A204.1 (cell line): ENCODE measurements around the gene ZNF710.

Experiments
- FAIRE-seq: peaks from 2 replicates; lab custom pipeline; 2012; peaks lifted over from hg19 to GRCh38; lab: Jason Lieb, UNC

ZNF710 gene

DNA sequence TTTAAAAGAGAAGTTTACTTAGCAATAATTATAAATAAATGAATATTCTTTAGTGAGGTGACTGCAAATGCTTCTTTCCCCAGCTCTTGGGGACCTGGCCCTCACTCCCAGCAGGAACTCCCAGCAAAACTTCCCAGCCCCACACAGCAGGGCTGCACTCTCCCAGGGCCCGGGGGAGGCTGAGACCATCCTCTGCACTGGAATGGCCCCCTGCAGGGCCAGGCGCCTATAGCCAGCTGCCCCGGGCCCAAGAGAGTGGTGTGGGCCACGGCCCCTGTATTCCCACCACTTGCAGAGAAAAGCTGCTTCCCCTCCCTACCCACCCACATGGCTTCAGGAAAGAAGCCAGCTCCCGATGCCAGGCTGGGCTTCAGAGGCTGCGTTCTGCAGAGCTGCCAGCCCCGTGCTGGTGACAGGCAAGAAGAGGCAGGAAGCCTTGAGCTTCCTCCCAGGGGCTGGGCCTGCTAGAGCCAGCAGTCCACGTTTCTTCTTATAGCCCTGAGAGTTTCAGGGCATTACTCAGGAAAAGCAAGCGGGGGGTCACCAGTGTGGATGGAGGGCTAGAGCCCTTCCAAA, 81.1 kb downstream of the ZNF710 start:
- no peak for FAIRE-seq

DNA sequence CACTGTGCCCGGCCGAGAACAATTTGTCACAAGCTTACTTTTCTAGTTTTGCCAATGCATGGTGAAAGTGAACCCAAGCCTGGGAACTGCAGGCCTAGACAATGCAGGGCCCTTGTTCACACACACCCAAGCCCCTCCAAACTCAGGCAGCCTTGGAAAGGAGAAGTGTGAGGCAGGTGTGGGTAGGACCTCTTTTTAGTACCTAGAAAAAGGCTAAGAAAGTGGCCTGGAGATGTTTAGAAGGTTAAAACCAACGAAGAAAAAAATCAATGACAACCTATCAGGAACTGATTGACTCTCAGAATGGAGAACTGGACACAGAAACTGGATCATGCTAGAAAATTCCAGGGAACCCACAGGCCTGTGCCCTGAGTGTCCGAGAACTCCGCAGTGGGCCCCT, 82.3 kb downstream of the ZNF710 start:
- no peak for FAIRE-seq

- no peak for FAIRE-seq
Measured at GRCh38 chr15:90083954-90084607, 83.0 kb downstream of the ZNF710 start.

- FAIRE-seq, result no peak
Measured at GRCh38 chr15:90084876-90085423, 83.8 kb downstream of the ZNF710 start.

DNA sequence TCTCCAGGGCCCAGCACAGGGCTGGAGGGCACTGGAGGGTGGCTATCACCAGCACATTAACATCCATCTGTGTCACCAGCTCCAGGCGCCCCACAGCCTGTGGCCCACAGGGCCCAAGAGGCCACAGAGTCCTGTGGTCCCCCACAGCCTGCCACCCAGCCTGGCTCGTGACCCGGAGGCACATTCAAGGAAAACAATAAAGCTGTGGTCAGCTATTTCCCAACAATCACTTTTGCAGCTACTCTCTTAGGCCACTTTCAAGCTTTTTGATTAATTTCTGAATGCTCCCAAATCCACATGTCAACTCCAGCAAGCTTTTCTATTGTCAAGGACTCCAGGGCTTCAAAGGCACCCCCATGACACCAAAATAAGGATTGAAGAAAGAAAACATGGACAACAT, 84.4 kb downstream of the ZNF710 start:
- no peak for FAIRE-seq

DNA sequence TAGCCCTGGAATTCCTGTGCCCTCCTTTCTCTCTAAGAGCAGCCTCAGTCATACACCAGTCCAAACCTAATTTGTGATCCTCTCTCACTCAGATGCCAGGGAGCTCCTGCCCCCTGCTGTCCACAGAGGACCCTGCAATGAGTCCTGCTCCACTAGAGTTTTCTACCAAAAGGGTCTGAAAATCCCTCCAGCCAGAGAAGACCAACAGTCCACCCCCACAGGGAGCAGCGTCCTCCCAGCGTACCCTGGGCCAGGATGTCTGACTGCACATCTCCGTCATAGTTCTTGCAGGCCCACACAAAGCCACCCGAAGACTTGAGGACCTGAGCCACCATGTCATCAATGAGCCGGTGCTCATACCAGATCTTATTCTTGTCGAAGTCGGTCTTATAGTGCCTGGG, 85.7 kb downstream of the ZNF710 start:
- no peak for FAIRE-seq

DNA sequence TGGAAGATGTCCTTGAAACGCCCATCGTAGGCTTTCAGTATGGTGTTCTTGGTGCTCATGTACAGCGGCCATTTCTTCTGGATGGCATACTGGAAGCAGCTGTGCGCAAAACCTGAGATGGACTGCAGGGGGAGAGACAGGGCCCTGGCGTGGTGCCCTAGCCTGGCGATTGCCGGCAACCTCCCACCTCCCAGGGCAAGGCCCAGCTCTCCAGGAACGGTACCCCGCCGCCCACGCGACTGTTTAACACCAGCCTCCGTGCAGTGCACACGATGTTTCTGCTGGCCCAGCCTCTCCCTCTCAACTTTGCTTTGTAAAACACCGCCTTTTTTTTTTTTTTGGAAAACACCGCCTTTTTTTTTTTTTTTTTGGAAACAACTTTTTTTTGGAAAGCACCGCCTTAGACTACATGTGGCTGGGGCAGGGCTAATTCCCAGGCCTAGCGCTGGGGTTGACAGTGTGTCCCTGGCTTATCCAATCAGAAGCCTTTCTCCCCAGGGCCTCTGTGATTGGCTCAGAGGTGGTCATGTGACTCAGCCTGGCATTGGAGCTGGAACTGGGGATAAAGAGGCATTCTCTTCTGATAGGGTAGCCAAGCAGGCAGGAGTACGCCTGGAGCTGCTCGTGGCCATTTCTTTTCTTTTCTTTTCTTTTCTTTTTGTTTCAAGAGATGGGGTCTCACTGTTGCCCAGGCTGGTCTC, 86.5 kb downstream of the ZNF710 start:
- FAIRE-seq, result no peak

DNA sequence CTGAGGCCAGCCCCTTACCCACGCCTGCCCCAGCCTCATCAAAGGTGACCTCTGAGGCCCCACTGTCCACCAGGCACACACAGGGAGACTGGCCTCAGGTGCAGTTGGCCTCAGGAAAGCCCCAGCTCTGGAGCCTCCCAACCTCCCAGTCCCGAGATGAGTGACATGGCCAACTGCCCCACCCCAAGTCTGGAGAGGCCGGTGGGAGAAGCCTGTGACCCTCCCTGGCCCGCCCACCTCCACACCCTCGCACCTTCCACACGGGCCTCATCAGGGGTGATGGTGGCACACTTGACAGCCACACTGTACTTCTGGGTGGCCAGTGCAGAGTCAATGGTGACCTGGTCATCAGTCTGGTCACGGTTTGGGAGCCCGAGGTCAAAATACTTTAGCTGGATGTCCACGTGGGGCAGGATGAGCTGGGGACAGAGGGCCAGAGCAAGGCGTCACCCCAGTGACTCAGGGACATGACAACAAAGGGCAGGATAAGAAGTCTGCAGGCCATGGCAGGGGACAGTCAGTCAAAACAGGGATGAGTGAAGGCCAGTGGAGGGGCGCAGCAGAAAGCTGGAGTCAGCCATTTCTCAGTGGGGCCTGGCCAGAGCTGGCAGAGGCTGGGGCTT, 89.2 kb downstream of the ZNF710 start:
- FAIRE-seq, result no peak

- FAIRE-seq, result no peak
Measured at GRCh38 chr15:90091156-90091931, 90.2 kb downstream of the ZNF710 start.

- no peak for FAIRE-seq
Measured at GRCh38 chr15:90095521-90095959, 94.4 kb downstream of the ZNF710 start.

GRCh38 chr15:90097475-90097874, 96.4 kb downstream of the ZNF710 start:
- no peak for FAIRE-seq

DNA sequence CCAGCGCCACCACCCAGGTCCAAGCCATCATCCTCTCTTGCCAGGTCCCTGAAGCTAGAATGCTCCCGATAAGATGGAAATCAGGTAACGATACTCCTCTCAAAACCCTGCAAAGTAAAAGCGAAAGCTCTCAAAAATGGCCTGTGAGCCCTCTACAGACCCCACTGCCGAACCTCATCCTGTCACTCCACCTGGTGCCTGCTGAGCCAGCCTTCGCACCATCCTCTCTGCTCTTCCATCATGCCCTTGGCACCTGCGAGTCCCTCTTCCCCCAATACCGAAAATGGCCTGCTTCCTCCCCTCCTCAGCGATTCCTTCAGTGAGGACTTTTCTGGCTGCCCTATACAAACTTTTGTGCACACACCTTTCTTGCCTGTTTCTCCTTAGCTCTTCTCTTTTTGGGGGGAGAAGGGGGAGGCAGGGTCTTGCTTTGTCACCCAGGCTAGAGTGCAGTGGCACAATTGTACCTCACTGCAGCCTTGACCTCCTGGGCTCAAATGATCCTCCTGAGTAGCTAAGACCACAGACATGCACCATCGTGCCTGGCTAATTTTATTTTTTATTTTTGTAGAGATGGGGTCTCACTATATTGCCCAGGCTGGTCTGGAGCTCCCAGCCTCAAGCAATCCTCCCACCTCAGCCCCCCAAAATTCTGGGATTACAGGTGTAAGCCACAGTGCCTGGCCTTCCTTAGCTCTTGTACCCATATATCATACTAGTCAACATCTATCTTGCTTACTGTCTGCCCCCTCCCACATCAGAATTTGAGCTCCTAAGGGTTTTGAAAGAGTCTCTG, 98.1 kb downstream of the ZNF710 start:
- FAIRE-seq, result no peak

GRCh38 chr15:90099868-90100831, 99.0 kb downstream of the ZNF710 start:
- no peak for FAIRE-seq

GRCh38 chr15:90101130-90101968, 100.2 kb downstream of the ZNF710 start:
- no peak for FAIRE-seq

GRCh38 chr15:90101969-90102890, 101.1 kb downstream of the ZNF710 start, which contains the start of gene IDH2:
IDH2 (minus strand) TSS chr15:90102468; CDS start chr15:90102390, 78 bp downstream.
- FAIRE-seq, result no peak

DNA sequence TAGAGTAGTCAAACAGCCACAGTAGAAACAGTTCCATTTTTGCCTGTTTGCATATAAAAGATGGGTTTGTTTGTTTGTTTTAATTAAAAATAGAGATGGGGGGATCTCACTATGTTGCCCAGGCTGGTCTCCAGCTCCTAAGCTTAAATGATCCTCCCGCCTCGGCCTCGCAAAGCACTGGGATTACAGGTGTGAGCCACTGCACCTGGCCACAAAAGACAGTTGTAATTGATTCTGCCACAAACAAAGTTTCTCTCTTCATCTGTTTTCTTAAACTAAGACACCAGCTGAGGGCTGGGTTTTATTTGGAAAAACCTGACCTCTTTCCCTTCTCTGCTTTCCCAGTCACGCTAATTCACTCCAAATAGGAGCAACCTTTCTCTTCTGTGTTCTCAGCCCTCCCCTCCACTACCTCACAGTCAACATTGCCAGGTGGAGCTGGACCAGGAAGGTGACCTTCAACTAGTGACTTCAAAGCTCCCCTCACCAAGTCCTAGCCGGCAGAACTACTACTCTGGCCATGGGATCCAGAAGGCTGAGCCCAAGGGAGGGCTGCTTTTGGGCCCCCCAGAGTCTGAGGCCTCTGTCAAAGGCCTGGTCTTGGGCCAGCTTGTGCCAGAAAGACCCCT, 102.7 kb downstream of the ZNF710 start:
- no peak for FAIRE-seq

- FAIRE-seq, result no peak
Measured at GRCh38 chr15:90104551-90104950, 103.4 kb downstream of the ZNF710 start.
